GM21381 (cell line): ENCODE data around the gene COQ8A.
"Not testable (repeated sequence)": the region's sequence is repeated elsewhere in the genome, so short reads cannot be mapped to it uniquely, and the experiment has no call there.

Source experiments
- ATAC-seq: cut with Tn5 transposase; IDR thresholded peaks from one replicate; pipeline ENCODE4 v1.9.1; 2021; ENCODE audit warnings: mild to moderate bottlenecking, moderate library complexity; ENCODE audit not compliant: unreplicated experiment

COQ8A gene

GRCh38 chr1:226921504-226921903 is 18.6 kb upstream of the COQ8A start:
- no peak for ATAC-seq

- ATAC-seq = not testable (repeated sequence)
These were observed 10.6 kb upstream of the COQ8A start for GRCh38 chr1:226929260-226930111.

- ATAC-seq = no peak
These were observed 5.4 kb upstream of the COQ8A start for GRCh38 chr1:226934483-226935237.

- ATAC-seq = no peak
These were observed 2.0 kb upstream of the COQ8A start for GRCh38 chr1:226937940-226938725.

- ATAC-seq = no peak
These were observed 1.1 kb upstream of the COQ8A start for GRCh38 chr1:226938903-226939437.

- ATAC-seq = peak; percentile 31
These were observed 561 bp upstream of the COQ8A start for GRCh38 chr1:226939438-226940028.

GRCh38 chr1:226940806-226941067 is 643 bp downstream of the COQ8A start:
- ATAC-seq = no peak

GRCh38 chr1:226942392-226942791 is 2.3 kb downstream of the COQ8A start:
- ATAC-seq = no peak

- ATAC-seq = no peak
These were observed 3.1 kb downstream of the COQ8A start for GRCh38 chr1:226943156-226943555.

GRCh38 chr1:226943927-226944326 is 3.8 kb downstream of the COQ8A start:
- no peak for ATAC-seq

- no peak for ATAC-seq
These were observed 5.2 kb downstream of the COQ8A start for GRCh38 chr1:226945106-226945857.

- ATAC-seq = no peak
These were observed 5.8 kb downstream of the COQ8A start for GRCh38 chr1:226945858-226946245.

GRCh38 chr1:226946285-226946684 is 6.2 kb downstream of the COQ8A start:
- ATAC-seq = no peak

GRCh38 chr1:226946841-226947240 is 6.7 kb downstream of the COQ8A start:
- ATAC-seq = no peak

- no peak for ATAC-seq
These were observed 8.0 kb downstream of the COQ8A start for GRCh38 chr1:226948051-226948450.

GRCh38 chr1:226948480-226948879 is 8.4 kb downstream of the COQ8A start:
- ATAC-seq = no peak

GRCh38 chr1:226948996-226949395 is 8.9 kb downstream of the COQ8A start:
- no peak for ATAC-seq

GRCh38 chr1:226949401-226949800 is 9.3 kb downstream of the COQ8A start:
- no peak for ATAC-seq

- ATAC-seq = no peak
These were observed 10.2 kb downstream of the COQ8A start for GRCh38 chr1:226950316-226950715.

- no peak for ATAC-seq
These were observed 10.8 kb downstream of the COQ8A start for GRCh38 chr1:226950871-226951270.
